Spleen (tissue), 11 donors: ENCODE results near the gene BAX. TPM values are rescaled to one million over a fixed set of nuclear protein-coding genes. Genes with fewer than 3 reads are reported as not detected.

Experiments used
- DNase-seq: peaks from one replicate; pipeline ENCODE4 v3.0.0-alpha.2; 2020
- H3K27ac ChIP-seq, 8 donors: fragments of 200-600 bp; sonication (generic) in 7 of 8; 1 replicate in 4 of 8; 2 replicates in 4 of 8; pipeline versions ENCODE4 v1.5.0 to v1.8.0; 2016 to 2021; ENCODE audit warnings: inconsistent platforms in 4 of 8, mild to moderate bottlenecking in 4 of 8, moderate library complexity in 1 of 8
- H3K27me3 ChIP-seq, 7 donors: fragments of 200-600 bp; sonication (generic) in 6 of 7; replicated peaks in 1 of 7; 1 replicate in 4 of 7; 2 replicates in 3 of 7; pipeline versions ENCODE4 v1.5.0 to v1.8.0; 2016 to 2021; ENCODE audit warnings: inconsistent platforms in 3 of 7, mild to moderate bottlenecking in 1 of 7
- H3K36me3 ChIP-seq, 6 donors: fragments of 200-600 bp; sonication (generic) in 5 of 6; 1 replicate in 4 of 6; 2 replicates in 2 of 6; pipeline versions ENCODE4 v1.5.0 to v1.8.0; 2016 to 2021; ENCODE audit warnings: inconsistent platforms in 2 of 6
- H3K4me1 ChIP-seq, 6 donors: fragments of 200-600 bp; sonication (generic) in 5 of 6; 1 replicate in 3 of 6; 2 replicates in 3 of 6; pipeline versions ENCODE4 v1.5.0 to v1.8.0; 2016 to 2021; ENCODE audit warnings: inconsistent platforms in 3 of 6
- H3K4me3 ChIP-seq, 8 donors: fragments of 200-600 bp; sonication (generic) in 7 of 8; 1 replicate in 4 of 8; 2 replicates in 4 of 8; pipeline versions ENCODE4 v1.5.0 to v1.8.0; 2016 to 2021; ENCODE audit warnings: inconsistent platforms in 4 of 8, mild to moderate bottlenecking in 4 of 8, moderate library complexity in 2 of 8
- H3K9me3 ChIP-seq, 8 donors: fragments of 200-600 bp; sonication (generic) in 7 of 8; 1 replicate in 4 of 8; 2 replicates in 4 of 8; pipeline versions ENCODE4 v1.5.0 to v1.8.0; 2016 to 2021; ENCODE audit warnings: inconsistent platforms in 4 of 8
- CTCF ChIP-seq, 11 experiments: fragments of 200-600 bp in 7 of 11; fragments of 450-650 bp in 4 of 11; sonication (generic) in 4 of 11; IDR thresholded peaks in 8 of 11; conservative IDR thresholded peaks in 3 of 11; 1 replicate in 7 of 11; 2 replicates in 4 of 11; pipeline versions ENCODE4 v1.4.0 to v1.8.0; 2016 to 2021; ENCODE audit warnings: antibody characterized with exemption in 11 of 11, inconsistent platforms in 4 of 11, mild to moderate bottlenecking in 1 of 11
- POLR2A ChIP-seq, 3 donors: fragments of 450-650 bp; IDR thresholded peaks; one replicate each; pipeline ENCODE4 v1.5.1; 2017; ENCODE audit warnings: antibody characterized with exemption in 3 of 3, mild to moderate bottlenecking in 1 of 3
- POLR2AphosphoS5 ChIP-seq, 3 donors: sonication (generic); formaldehyde crosslinking; IDR thresholded peaks; one replicate each; pipeline ENCODE4 v1.5.1; 2017; ENCODE audit warnings: antibody characterized with exemption in 3 of 3
- WGBS, 5 donors: extraction: QIAGEN DNeasy Blood & Tissue Kit in 3 of 5; methylation state at CpG; one replicate each; pipeline versions ENCODE4 v1.1.5 to v1.1.7; 2013 to 2018; 5-methylcytosine and 5-hydroxymethylcytosine counted together
- intact Hi-C: fragments of 100-400 bp; cut with DNase I; formaldehyde crosslinking; loops from one replicate; pipeline ENCODE4 v1.15.0; 2023; ENCODE audit warnings: low total_unique reads
- polyA plus RNA-seq, 3 donors: library from polyadenylated mRNA; stranded (reverse); fragments of 200-250 nt; gene quantifications; one replicate each; pipeline ENCODE4 v1.2.1, GENCODE V29; 2013
- total RNA-seq, 7 donors: library from RNA; depleted of rRNA in 3 of 7; stranded (reverse); fragments of >200 nt in 3 of 7; fragmentation: NEBNext Ultra II Directional in 4 of 7; extraction: Animal tissue kit (Norgen Biotek cat#: 25700) in 4 of 7; gene quantifications; one replicate each; pipeline versions ENCODE4 v1.1.0 to v1.2.1, GENCODE V29; 2016 to 2021
- donor health status: healthy with polysubstance abuse.
- donor health status: DM: no; HTN: no; CAD: no; lungs with moderate emphysema.
- donor health status: DM: no; HTN: no; CAD: no.
- donor health status: Bipolar disorder and iron deficiency.
- donor health status: healthy.
- donor health status: DM: no; HTN: no; CAD: no.
- donor health status: DM: yes; HTN: yes; CAD: no.

The BAX gene
- total and polyA plus RNA-seq, 10 donors = 65.9 to 219 (median 131) TPM

- WGBS, 5 donors = 75 to 88% (median 79%) methylated on average over 17 to 19 of the region's 19 CpGs
- no peaks in the 10 kb centered on the region for H3K36me3 ChIP-seq
- peaks cover 0 to 19% (median 0%) of the 10 kb centered on the region in 7 donors for H3K27me3 ChIP-seq
- peaks cover 6 to 25% (median 17%) of the 10 kb centered on the region in 6 donors for H3K4me1 ChIP-seq
- H3K4me3 ChIP-seq = no peak overlapping the region
- H3K9me3 ChIP-seq = no peaks in the 10 kb centered on the region
- TF ChIP-seq POLR2AphosphoS5 (IDR thresholded peaks at IDR 0.05) (peak in 1 of 3 donors; percentile 23), POLR2A (IDR thresholded peaks at IDR 0.05) (no peak), CTCF (IDR thresholded peaks at IDR 0.05 in 8 of 11, conservative IDR thresholded peaks at IDR 0.05 in 3 of 11) (no peak)
- DNase-seq = no peak
- peak overlapping the region in 6 of 8 donors; percentile 13 to 69 (median 60) for H3K27ac ChIP-seq
- intact Hi-C loops = no loop called here
Observed at GRCh38 chr19:48934837-48935236, 19.8 kb upstream of the BAX start.

GRCh38 chr19:48935864-48936263, 18.8 kb upstream of the BAX start:
- Histone ChIP-seq H3K36me3 (peaks cover 0 to 2% (median 0%) of the 10 kb centered on the region in 6 donors), H3K4me1 (peaks cover 6 to 25% (median 17%) of the 10 kb centered on the region in 6 donors), H3K27me3 (peaks cover 0 to 19% (median 0%) of the 10 kb centered on the region in 7 donors), H3K4me3 (no peak overlapping the region), H3K9me3 (peaks cover 0 to 6% (median under 1%) of the 10 kb centered on the region in 8 donors), H3K27ac (no peak overlapping the region)
- DNase-seq = no peak
- WGBS, 5 donors = 94 to 98% (median 96%) methylated on average over 25 of the region's 25 CpGs
- intact Hi-C loops = no loop called here
- TF ChIP-seq POLR2AphosphoS5 (IDR thresholded peaks at IDR 0.05) (no peak), POLR2A (IDR thresholded peaks at IDR 0.05) (no peak)

- peak overlapping the region in 6 of 8 donors; percentile 36 to 78 (median 72) for H3K27ac ChIP-seq
- DNase-seq = no peak
- WGBS, 5 donors = 80 to 95% (median 84%) methylated on average over 7 of the region's 7 CpGs
Observed at GRCh38 chr19:48938256-48938655, 16.4 kb upstream of the BAX start.

GRCh38 chr19:48940902-48941301, 13.8 kb upstream of the BAX start:
- H3K4me3 ChIP-seq = no peak overlapping the region
- H3K27me3 ChIP-seq = no peaks in the 10 kb centered on the region
- TF ChIP-seq POLR2AphosphoS5 (IDR thresholded peaks at IDR 0.05) (no peak), CTCF (IDR thresholded peaks at IDR 0.05 in 8 of 11, conservative IDR thresholded peaks at IDR 0.05 in 3 of 11) (no peak), POLR2A (IDR thresholded peaks at IDR 0.05) (no peak)
- intact Hi-C loops = no loop called here
- peaks cover 0 to 11% (median 3%) of the 10 kb centered on the region in 8 donors for H3K9me3 ChIP-seq
- DNase-seq = no peak
- no peak overlapping the region for H3K27ac ChIP-seq
- WGBS, 5 donors = 94 to 99% (median 97%) methylated on average over 5 of the region's 5 CpGs
- H3K36me3 ChIP-seq = peaks cover 0 to 4% (median 0%) of the 10 kb centered on the region in 6 donors
- H3K4me1 ChIP-seq = peaks cover 0 to 8% (median 0%) of the 10 kb centered on the region in 6 donors

More at GRCh38 chr19:48938256-48938655, 16.4 kb upstream of the BAX start:
- H3K4me3 ChIP-seq = no peak overlapping the region
- TF ChIP-seq POLR2A (IDR thresholded peaks at IDR 0.05) (no peak), POLR2AphosphoS5 (IDR thresholded peaks at IDR 0.05) (no peak), CTCF (IDR thresholded peaks at IDR 0.05 in 8 of 11, conservative IDR thresholded peaks at IDR 0.05 in 3 of 11) (no peak)
- intact Hi-C loops = no loop called here
- peaks cover 6 to 24% (median 11%) of the 10 kb centered on the region in 6 donors for H3K4me1 ChIP-seq
- H3K36me3 ChIP-seq = peaks cover 0 to 4% (median 0%) of the 10 kb centered on the region in 6 donors
- H3K27me3 ChIP-seq = peaks cover 0 to 4% (median 0%) of the 10 kb centered on the region in 7 donors
- peaks cover 0 to 11% (median 3%) of the 10 kb centered on the region in 8 donors for H3K9me3 ChIP-seq
